Lung microvascular endothelial cell (primary cell): ENCODE measurements around the gene ZBTB16. TPM values are rescaled to one million over a fixed set of nuclear protein-coding genes. Genes with fewer than 3 reads are reported as not detected.

Experiments used
- DNase-seq, 2 donors: peaks; one replicate each; pipeline versions ENCODE4 v3.0.0 to v3.0.0-alpha.2; 2010; ENCODE audit warnings: low read depth in 2 of 2
- total RNA-seq: library from RNA; depleted of rRNA; stranded (reverse); fragments of >200 nt; gene quantifications from 2 replicates; pipeline ENCODE4 v1.2.1, GENCODE V29; 2014

ZBTB16 gene
- total RNA-seq, 1 donor from 2014 or later: 22.0 TPM

GRCh38 chr11:114083391-114084252 is 24.1 kb downstream of the ZBTB16 start:
- no peak for DNase-seq

- DNase-seq: no peak
Observed at GRCh38 chr11:114084414-114084813, 24.9 kb downstream of the ZBTB16 start.

- no peak for DNase-seq
Observed at GRCh38 chr11:114085965-114086793, 26.7 kb downstream of the ZBTB16 start.

- DNase-seq: no peak
Observed at GRCh38 chr11:114087025-114087424, 27.5 kb downstream of the ZBTB16 start.

GRCh38 chr11:114088216-114088615 is 28.7 kb downstream of the ZBTB16 start:
- DNase-seq: no peak

- DNase-seq: no peak
Observed at GRCh38 chr11:114088836-114089235, 29.3 kb downstream of the ZBTB16 start.

- no peak for DNase-seq
Observed at GRCh38 chr11:114089748-114090147, 30.2 kb downstream of the ZBTB16 start.

- no peak for DNase-seq
Observed at GRCh38 chr11:114090225-114090910, 30.9 kb downstream of the ZBTB16 start.

- DNase-seq: no peak
Observed at GRCh38 chr11:114090976-114091375, 31.5 kb downstream of the ZBTB16 start.

GRCh38 chr11:114091516-114092397 is 32.2 kb downstream of the ZBTB16 start:
- peak in 1 of 2 donors; percentile 23 for DNase-seq

- no peak for DNase-seq
Observed at GRCh38 chr11:114092478-114092877, 33.0 kb downstream of the ZBTB16 start.

GRCh38 chr11:114092953-114093352 is 33.4 kb downstream of the ZBTB16 start:
- DNase-seq: no peak

GRCh38 chr11:114094516-114094915 is 35.0 kb downstream of the ZBTB16 start:
- no peak for DNase-seq

GRCh38 chr11:114095899-114096298 is 36.4 kb downstream of the ZBTB16 start:
- DNase-seq: no peak

GRCh38 chr11:114097832-114098231 is 38.3 kb downstream of the ZBTB16 start:
- no peak for DNase-seq

- no peak for DNase-seq
Observed at GRCh38 chr11:114098927-114099326, 39.4 kb downstream of the ZBTB16 start.

GRCh38 chr11:114099392-114100178 is 40.1 kb downstream of the ZBTB16 start:
- DNase-seq: no peak

GRCh38 chr11:114102993-114103896 is 43.7 kb downstream of the ZBTB16 start:
- no peak for DNase-seq

GRCh38 chr11:114105611-114106010 is 46.1 kb downstream of the ZBTB16 start:
- DNase-seq: no peak
